ENCODE measurements around the gene C9orf153. TPM values are rescaled to one million over a fixed set of nuclear protein-coding genes. Genes with fewer than 3 reads are reported as not detected.

C9orf153 gene
- total and polyA plus RNA-seq, 2 experiments from 2014 or later: 0.29 TPM; not detected in 1

- Mint-ChIP-seq H3K27ac (peak overlapping the region; percentile 94), H3K36me3 (ENCODE audit: low read depth) (peaks cover 44% of the 10 kb centered on the region), H3K27me3 (ENCODE audit: insufficient read depth, low read depth, poor library complexity) (no peaks in the 10 kb centered on the region), H3K9me3 (no peaks in the 10 kb centered on the region), H3K4me3 (peak overlapping the region; percentile 10; the same call in 1 of the 3 replicates), H3K4me1 (peaks cover 20% of the 10 kb centered on the region)
- peaks cover 3% of the 10 kb centered on the region; the same call in 1 of the 2 replicates for H3K36me3 ChIP-seq (ENCODE audit: insufficient read depth)
- H3K4me1 ChIP-seq (ENCODE audit: insufficient read depth): peaks cover 22% of the 10 kb centered on the region
- TF ChIP-seq NANOG (IDR thresholded peaks at IDR 0.05; ENCODE audit: borderline replicate concordance) (peak; percentile 29; the same call in 1 of the 2 replicates), ZNF331 (CRISPR knock-in tag; IDR thresholded peaks at IDR 0.05; ENCODE audit: low read depth) (no peak)
- H3F3A ChIP-seq (replicated peaks; ENCODE audit: low read depth): no peaks in the 10 kb centered on the region
- no peaks in the 10 kb centered on the region for H3K9me2 ChIP-seq (ENCODE audit: insufficient read depth)
- H3K4me3 ChIP-seq: no peak overlapping the region
- peak; percentile 74 for DNase-seq (ENCODE audit: low spot score)
- no peaks in the 10 kb centered on the region for H4K20me1 ChIP-seq (replicated peaks; ENCODE audit: insufficient read depth)
- H3K27me3 ChIP-seq (ENCODE audit: insufficient read depth): no peaks in the 10 kb centered on the region
- peak overlapping the region; percentile 39 for H3K4me2 ChIP-seq
- peak overlapping the region; percentile 53; the same call in 1 of the 2 replicates for H3K27ac ChIP-seq (ENCODE audit: low read depth)
- peak; percentile 93 for ATAC-seq
- no peaks in the 10 kb centered on the region for H3K79me2 ChIP-seq (replicated peaks; ENCODE audit: insufficient read depth)
- no peak overlapping the region for H2AFZ ChIP-seq
Measured at GRCh38 chr9:86303316-86303975, 44.0 kb upstream of the C9orf153 start.

DNA sequence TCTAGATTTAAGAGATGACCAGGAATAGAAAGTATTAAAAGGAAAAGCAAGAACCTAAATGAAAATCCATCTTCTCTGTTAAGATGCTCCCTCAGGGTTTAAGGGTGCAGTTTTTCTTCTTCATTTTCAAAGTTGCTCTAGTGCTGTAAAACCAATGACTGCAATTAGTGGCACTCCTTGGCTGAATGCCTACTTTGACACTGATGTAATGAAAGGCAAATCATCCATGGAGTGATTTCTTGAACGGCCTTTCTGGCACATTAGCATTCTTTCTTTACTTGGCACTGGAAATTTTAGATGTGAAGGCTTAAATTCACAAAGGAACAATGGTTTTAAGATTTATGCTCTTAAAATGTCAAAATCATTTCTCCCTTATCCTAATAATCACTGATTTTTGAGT lies 42.2 kb upstream of the C9orf153 start:
- H3K4me2 ChIP-seq: no peak overlapping the region
- H3K79me2 ChIP-seq (replicated peaks; ENCODE audit: insufficient read depth): no peaks in the 10 kb centered on the region
- H3K36me3 ChIP-seq (ENCODE audit: insufficient read depth): peaks cover 3% of the 10 kb centered on the region; the same call in 1 of the 2 replicates
- H3K4me1 ChIP-seq (ENCODE audit: insufficient read depth): peaks cover 22% of the 10 kb centered on the region
- H3K4me3 Mint-ChIP-seq: no peak overlapping the region
- H3K27me3 ChIP-seq (ENCODE audit: insufficient read depth): no peaks in the 10 kb centered on the region
- H3K4me3 ChIP-seq: no peak overlapping the region
- H3K36me3 Mint-ChIP-seq (ENCODE audit: low read depth): peaks cover 39% of the 10 kb centered on the region
- peak overlapping the region; percentile 80 for H3K27ac Mint-ChIP-seq
- no peaks in the 10 kb centered on the region for H3K27me3 Mint-ChIP-seq (ENCODE audit: insufficient read depth, low read depth, poor library complexity)
- no peaks in the 10 kb centered on the region for H3K9me3 Mint-ChIP-seq
- ATAC-seq (no peak), DNase-seq (ENCODE audit: low spot score) (no peak)
- no peak overlapping the region for H3K27ac ChIP-seq (ENCODE audit: low read depth)
- no peaks in the 10 kb centered on the region for H4K20me1 ChIP-seq (replicated peaks; ENCODE audit: insufficient read depth)
- no peaks in the 10 kb centered on the region for H3K9me2 ChIP-seq (ENCODE audit: insufficient read depth)
- H2AFZ ChIP-seq: no peak overlapping the region
- peaks cover 20% of the 10 kb centered on the region for H3K4me1 Mint-ChIP-seq
- no peaks in the 10 kb centered on the region for H3F3A ChIP-seq (replicated peaks; ENCODE audit: low read depth)
- TF ChIP-seq ZNF114 (CRISPR knock-in tag; IDR thresholded peaks at IDR 0.05): no peak
- no peak for TF ChIP-seq NANOG (IDR thresholded peaks at IDR 0.05; ENCODE audit: borderline replicate concordance)
- TF ChIP-seq JUNB (IDR thresholded peaks at IDR 0.05; ENCODE audit: unreplicated experiment): no peak
- no peak for TF ChIP-seq EZH2 (IDR thresholded peaks at IDR 0.05; ENCODE audit: low read depth, unreplicated experiment)
- no peak for TF ChIP-seq STAT1 (IDR thresholded peaks at IDR 0.05; ENCODE audit: unreplicated experiment)
- no peak for TF ChIP-seq ZNF462 (CRISPR knock-in tag; IDR thresholded peaks at IDR 0.05)
- no peak for TF ChIP-seq CREB1 (CRISPR knock-in tag; IDR thresholded peaks at IDR 0.05; ENCODE audit: low read depth)
- TF ChIP-seq, protein P1, sequence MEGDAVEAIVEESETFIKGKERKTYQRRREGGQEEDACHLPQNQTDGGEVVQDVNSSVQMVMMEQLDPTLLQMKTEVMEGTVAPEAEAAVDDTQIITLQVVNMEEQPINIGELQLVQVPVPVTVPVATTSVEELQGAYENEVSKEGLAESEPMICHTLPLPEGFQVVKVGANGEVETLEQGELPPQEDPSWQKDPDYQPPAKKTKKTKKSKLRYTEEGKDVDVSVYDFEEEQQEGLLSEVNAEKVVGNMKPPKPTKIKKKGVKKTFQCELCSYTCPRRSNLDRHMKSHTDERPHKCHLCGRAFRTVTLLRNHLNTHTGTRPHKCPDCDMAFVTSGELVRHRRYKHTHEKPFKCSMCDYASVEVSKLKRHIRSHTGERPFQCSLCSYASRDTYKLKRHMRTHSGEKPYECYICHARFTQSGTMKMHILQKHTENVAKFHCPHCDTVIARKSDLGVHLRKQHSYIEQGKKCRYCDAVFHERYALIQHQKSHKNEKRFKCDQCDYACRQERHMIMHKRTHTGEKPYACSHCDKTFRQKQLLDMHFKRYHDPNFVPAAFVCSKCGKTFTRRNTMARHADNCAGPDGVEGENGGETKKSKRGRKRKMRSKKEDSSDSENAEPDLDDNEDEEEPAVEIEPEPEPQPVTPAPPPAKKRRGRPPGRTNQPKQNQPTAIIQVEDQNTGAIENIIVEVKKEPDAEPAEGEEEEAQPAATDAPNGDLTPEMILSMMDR (conservative IDR thresholded peaks at IDR 0.05; ENCODE audit: low read depth in 2 of 2): no peak
- no peak for TF ChIP-seq EZH2phosphoT487 (IDR thresholded peaks at IDR 0.05; ENCODE audit: unreplicated experiment)

Measured in GM23338 (cell line).